Activated CD8-positive, alpha-beta memory T cell treated with anti-CD3 and anti-CD28 coated beads, Interleukin-2, amount 50 U/mL, for 24 hours (primary cell): ENCODE data around the gene CCDC33.

Source experiments
- DNase-seq: peaks from one replicate; pipeline ENCODE4 v3.0.0-alpha.2; 2020; ENCODE audit errors: extremely low read depth

CCDC33 gene

GRCh38 chr15:74281147-74282133, 45.3 kb downstream of the CCDC33 start:
- DNase-seq, result no peak

- DNase-seq, result no peak
Measured at GRCh38 chr15:74283368-74283767, 47.2 kb downstream of the CCDC33 start.

- DNase-seq, result no peak
Measured at GRCh38 chr15:74289671-74290070, 53.5 kb downstream of the CCDC33 start.

GRCh38 chr15:74290645-74291044, 54.5 kb downstream of the CCDC33 start:
- DNase-seq, result no peak

DNA sequence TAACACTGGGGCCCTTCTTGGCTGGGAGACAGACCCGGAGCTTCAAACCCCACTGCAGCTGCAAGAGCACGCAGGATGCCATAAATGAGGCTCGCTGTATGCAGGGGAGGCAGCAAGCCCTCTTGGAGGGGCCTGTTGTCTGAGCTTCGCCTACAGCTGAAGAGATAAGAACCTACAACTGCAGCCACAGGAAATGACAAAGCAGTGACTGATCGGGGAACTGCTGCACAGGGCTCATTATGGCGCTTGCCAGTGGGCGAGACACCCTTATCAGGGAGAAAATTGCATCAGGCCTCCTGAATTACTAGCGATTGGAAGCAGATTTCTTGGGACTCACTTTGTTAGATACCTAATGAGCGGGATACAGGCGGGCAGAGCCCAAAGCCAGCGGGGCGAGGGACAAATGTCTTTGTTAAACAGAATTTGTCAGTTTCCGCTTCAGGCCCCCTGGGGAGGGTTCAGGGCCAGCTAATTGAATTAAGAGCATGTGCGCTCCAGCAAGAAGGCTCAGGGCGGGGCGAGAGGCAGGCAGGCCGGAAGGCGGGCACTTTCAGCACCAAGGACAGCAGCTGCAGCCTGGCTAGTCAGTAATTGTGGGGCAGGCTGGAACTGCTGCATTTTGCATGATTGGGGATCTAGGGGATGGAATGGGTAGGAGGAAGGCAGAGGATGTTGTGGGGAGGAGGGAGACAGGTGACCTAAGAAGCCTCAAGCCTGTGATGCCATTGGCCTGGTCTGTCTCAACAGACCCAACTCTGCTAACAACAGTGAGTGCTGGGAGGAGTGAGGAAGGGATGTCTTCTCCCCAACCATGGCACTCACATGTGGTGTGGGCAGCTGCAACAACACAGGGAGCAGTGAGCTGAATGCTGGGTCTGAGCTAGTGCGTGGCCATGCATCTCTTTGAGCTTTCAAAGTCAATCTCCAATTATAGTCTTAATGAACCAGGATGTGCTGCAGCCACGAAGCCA, 55.3 kb downstream of the CCDC33 start:
- DNase-seq, result peak; percentile 46

DNA sequence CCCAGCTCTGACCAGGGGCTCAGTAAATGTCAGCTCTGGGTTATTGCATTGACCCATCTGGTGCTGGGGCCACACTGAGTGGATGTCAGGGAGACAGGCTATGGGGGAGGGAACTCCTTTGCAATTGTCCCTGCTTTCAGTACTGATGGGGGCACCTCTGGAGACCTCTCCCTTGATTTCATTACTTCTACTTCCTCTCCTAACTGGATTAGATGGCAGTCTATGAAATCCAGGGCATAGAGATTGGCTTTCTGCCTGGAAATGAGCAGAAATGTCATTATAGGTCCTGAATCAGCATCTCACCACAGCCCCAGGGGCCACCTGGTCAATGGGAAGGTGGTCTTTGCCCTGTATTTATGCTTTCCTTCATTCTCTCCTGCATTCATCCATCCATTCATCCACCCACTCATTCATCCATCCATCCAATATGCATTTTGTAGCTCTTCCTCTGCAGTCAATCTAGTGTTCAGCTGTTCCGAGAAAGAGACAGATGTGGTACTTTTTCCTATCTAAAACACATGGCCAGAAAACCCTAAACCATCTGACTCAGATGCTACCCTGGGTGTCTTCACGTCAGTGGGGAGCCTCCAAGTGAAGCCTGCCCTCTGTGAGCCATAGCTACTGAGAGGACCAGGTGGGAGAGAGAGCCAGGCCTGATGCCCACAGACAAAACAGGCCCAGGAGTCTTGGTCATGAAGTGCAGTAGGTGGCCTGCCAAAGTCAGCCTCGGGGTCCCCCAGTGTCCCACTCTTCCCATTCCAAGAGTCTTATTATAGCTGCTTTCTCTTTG, 57.1 kb downstream of the CCDC33 start:
- DNase-seq, result no peak

- no peak for DNase-seq
Measured at GRCh38 chr15:74294010-74294409, 57.9 kb downstream of the CCDC33 start.

GRCh38 chr15:74295800-74296199, 59.7 kb downstream of the CCDC33 start:
- DNase-seq, result no peak

DNA sequence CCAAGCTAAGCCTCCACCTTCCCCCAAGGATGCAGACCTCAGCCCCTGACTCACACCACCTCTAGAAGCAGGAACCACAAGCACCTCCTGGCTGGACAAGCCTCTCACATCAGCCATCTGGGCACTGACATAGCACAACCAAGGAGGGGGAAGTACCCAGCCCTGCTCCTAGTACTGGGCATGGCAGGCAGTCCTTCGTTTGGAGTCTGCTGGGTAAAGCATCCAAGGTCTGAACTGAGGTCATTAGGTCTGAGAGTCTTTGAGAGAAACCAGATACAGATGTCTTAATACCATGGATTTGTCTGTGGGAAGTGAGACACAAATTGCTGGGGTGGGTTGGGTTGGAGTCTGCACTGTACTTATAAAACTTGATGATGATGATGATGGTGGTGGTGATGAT, 61.8 kb downstream of the CCDC33 start:
- DNase-seq, result no peak

GRCh38 chr15:74300057-74300795, 64.1 kb downstream of the CCDC33 start:
- DNase-seq, result no peak

GRCh38 chr15:74301583-74302361, 65.6 kb downstream of the CCDC33 start:
- DNase-seq, result no peak

- no peak for DNase-seq
Measured at GRCh38 chr15:74302821-74303359, 66.8 kb downstream of the CCDC33 start.

GRCh38 chr15:74303741-74304309, 67.7 kb downstream of the CCDC33 start:
- DNase-seq, result no peak

DNA sequence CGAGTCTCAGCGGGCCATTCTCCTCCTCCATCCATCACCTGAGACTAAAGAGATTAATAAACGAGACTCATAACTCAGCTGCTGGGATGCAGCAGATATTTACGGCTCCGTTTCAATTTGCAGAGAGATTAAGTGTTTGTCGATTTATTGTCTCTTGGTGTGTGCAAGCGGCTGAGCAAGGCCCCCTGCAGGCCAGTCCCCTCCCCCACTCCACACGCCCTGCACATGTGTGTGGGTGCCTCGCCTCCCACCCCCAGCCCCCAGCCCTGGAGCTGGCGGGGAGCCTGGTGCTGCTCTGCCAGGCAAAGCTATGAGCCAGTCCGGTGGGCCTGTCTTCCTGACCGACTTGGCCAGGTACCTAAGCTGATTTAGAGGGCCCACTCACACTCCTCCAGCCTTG, 68.3 kb downstream of the CCDC33 start:
- no peak for DNase-seq

DNA sequence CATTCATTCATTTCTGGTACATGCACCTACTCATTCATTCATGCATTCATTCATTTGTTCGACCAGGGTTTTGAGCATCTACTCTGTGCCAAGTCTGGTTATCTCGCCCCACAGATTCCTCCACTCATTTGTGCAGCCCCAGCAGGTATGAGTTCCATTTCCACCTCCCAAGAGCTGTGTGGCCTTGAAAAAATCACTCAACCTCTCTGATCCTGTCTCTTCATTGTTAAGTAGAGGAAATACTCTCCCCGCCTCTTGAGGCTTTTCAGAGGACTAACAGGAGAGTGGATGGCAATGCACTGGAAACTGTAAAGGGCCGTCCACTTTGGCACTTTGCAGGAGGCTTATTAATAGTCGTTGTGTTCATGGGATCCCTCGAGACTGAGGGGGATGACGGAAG, 69.6 kb downstream of the CCDC33 start:
- DNase-seq, result no peak

DNA sequence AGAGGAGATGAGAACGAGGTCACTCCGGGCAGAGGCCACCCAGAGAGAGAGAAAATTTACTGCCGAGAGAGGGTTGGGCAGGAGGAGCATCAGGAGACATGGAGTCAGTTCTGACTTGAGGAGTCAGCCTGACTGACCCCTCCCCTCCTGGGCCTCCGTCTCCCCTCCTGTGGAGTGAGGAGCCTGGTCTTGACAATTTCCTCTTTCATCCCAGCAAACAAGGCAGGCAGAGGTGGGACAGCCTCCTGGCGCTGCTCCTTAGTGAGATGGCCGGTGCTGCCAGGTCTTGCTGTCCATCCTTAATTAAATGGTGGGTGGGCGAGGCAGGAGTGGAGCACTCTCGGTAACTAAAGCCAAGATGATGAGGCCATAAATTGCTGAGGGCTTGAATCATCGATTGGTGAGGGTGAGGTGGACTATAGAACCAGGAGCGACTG, 70.7 kb downstream of the CCDC33 start:
- DNase-seq, result no peak

DNA sequence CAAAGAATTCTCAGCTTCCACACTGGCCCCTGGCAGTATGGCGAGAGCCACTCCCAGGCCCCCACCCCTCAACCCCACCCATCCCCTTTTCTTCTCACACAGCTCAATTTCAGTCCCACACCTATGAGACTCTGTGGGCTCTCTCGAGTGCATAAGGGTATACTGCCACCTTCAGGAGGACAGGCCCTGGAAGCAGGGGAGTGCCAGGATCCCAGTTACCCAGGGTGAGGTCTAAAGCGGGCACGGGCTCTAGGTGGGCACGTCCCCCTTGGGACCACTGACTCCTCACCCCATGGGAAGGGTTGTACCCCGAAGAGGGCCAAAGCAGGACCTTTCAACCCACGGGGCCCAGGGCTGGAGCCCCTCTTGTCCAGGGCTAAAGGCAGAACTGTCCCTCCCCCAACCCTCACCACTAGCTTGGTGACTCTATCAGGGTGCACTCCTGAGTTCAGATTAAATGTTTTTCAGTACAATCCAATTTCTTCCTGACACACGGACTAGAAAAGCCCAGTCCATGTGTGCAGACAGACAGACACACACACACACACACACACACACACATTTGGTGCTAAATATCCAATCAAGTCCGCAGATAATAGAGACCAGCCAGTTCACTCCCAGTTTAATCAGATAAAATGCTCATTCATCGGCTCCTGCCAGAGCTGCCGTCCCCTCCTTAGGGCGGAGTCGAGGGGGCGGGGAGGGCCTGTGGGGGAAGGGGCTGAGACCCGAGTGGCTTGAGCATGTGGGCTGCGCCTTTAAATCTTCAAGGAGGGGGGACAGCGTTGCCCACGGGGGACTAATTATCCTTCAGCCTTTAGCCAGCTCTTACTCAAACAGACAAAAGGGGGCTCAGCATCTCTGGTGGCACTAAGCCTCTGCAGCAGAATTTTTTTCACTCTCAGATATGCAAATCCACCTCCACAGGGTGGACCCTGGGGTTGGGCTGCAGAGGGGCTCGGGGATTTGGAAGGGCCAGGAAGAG, 72.0 kb downstream of the CCDC33 start:
- no peak for DNase-seq
